MM.1S (cell line): ENCODE measurements around the gene ACTN1.

ENCODE experiments used
- DNase-seq: peaks from one replicate; pipeline ENCODE4 v3.0.0-alpha.2; 2015
- H2AFZ ChIP-seq: fragments of 300-600 bp; sonication (generic); 2 replicates; pipeline ENCODE4 v1.6.0; 2016; ENCODE audit warnings: antibody characterized with exemption, low read length
- H3F3A ChIP-seq: fragments of 300-600 bp; sonication (generic); 2 replicates; pipeline ENCODE4 v1.6.1; 2016; ENCODE audit warnings: mild to moderate bottlenecking, antibody characterized with exemption, low read length, moderate library complexity, mixed read lengths; ENCODE audit not compliant: insufficient read depth
- H3K27ac ChIP-seq: fragments of 300-600 bp; sonication (generic); 2 replicates; pipeline ENCODE4 v1.5.1; 2016; ENCODE audit warnings: mild to moderate bottlenecking, low read length
- H3K27me3 ChIP-seq: fragments of 300-600 bp; sonication (generic); replicated peaks from 2 replicates; pipeline ENCODE4 v1.6.0; 2016; ENCODE audit warnings: low read length; ENCODE audit not compliant: insufficient read depth
- H3K36me3 ChIP-seq: fragments of 300-600 bp; sonication (generic); replicated peaks from 2 replicates; pipeline ENCODE4 v1.6.1; 2016; ENCODE audit warnings: mild to moderate bottlenecking, low read length, mixed read lengths; ENCODE audit not compliant: insufficient read depth
- H3K4me1 ChIP-seq: fragments of 300-600 bp; sonication (generic); 2 replicates; pipeline ENCODE4 v1.6.1; 2016; ENCODE audit warnings: low read length, mixed read lengths
- H3K4me2 ChIP-seq: fragments of 300-600 bp; sonication (generic); 2 replicates; pipeline ENCODE4 v1.6.0; 2016; ENCODE audit warnings: low read depth, low read length
- H3K4me3 ChIP-seq: fragments of 300-600 bp; sonication (generic); 2 replicates; pipeline ENCODE4 v1.5.1; 2016; ENCODE audit warnings: low read length, mixed read lengths
- H3K79me2 ChIP-seq: fragments of 300-600 bp; sonication (generic); 2 replicates; pipeline ENCODE4 v1.6.1; 2016; ENCODE audit warnings: mixed run types, low read length, mixed read lengths
- H3K9ac ChIP-seq: fragments of 300-600 bp; sonication (generic); 2 replicates; pipeline ENCODE4 v1.6.1; 2016; ENCODE audit warnings: low read length, mixed read lengths
- H3K9me2 ChIP-seq: fragments of 300-600 bp; sonication (generic); replicated peaks from 2 replicates; pipeline ENCODE4 v1.6.1; 2016; ENCODE audit warnings: mild to moderate bottlenecking, low read length, mixed read lengths; ENCODE audit not compliant: insufficient read depth
- H3K9me3 ChIP-seq: fragments of 300-600 bp; sonication (generic); replicated peaks from 2 replicates; pipeline ENCODE4 v1.6.1; 2016; ENCODE audit warnings: mild to moderate bottlenecking, low read length, mixed read lengths; ENCODE audit not compliant: insufficient read depth
- H4K20me1 ChIP-seq: fragments of 300-600 bp; sonication (generic); 2 replicates; pipeline ENCODE4 v1.6.1; 2016; ENCODE audit warnings: mild to moderate bottlenecking, low read length, moderate library complexity, mixed read lengths; ENCODE audit not compliant: insufficient read depth
- CTCF ChIP-seq: fragments of 300-600 bp; sonication (generic); IDR thresholded peaks from 2 replicates; pipeline ENCODE4 v1.5.1; 2016; ENCODE audit warnings: antibody characterized with exemption, low read length, mixed read lengths
- EZH2 ChIP-seq: fragments of 300-600 bp; sonication (generic); optimal IDR thresholded peaks from 2 replicates; pipeline ENCODE3; 2017; ENCODE audit warnings: low read depth, mild to moderate bottlenecking, antibody characterized with exemption, low read length, mixed read lengths
- EZH2phosphoT487 ChIP-seq: fragments of 300-600 bp; sonication (generic); IDR thresholded peaks from 2 replicates; pipeline ENCODE4 v1.6.1; 2018; ENCODE audit warnings: antibody characterized with exemption, low read length

Gene ACTN1

GRCh38 chr14:68936476-68936875, 42.6 kb downstream of the ACTN1 start:
- Histone ChIP-seq H3K4me2 (no peak overlapping the region), H3K79me2 (no peaks in the 10 kb centered on the region), H3K27me3 (no peaks in the 10 kb centered on the region), H3K9ac (no peak overlapping the region), H3K36me3 (no peaks in the 10 kb centered on the region), H3K4me1 (no peaks in the 10 kb centered on the region), H4K20me1 (no peaks in the 10 kb centered on the region), H3K4me3 (no peak overlapping the region), H2AFZ (no peak overlapping the region), H3K9me3 (no peaks in the 10 kb centered on the region), H3F3A (no peaks in the 10 kb centered on the region), H3K27ac (no peak overlapping the region), H3K9me2 (no peaks in the 10 kb centered on the region)
- DNase-seq: no peak
- TF ChIP-seq EZH2phosphoT487 (no peak), CTCF (no peak), EZH2 (no peak)

- Histone ChIP-seq H2AFZ (no peak overlapping the region), H3F3A (no peaks in the 10 kb centered on the region), H3K9me3 (no peaks in the 10 kb centered on the region), H3K4me1 (no peaks in the 10 kb centered on the region), H3K9ac (no peak overlapping the region), H3K27ac (no peak overlapping the region), H4K20me1 (no peaks in the 10 kb centered on the region), H3K36me3 (no peaks in the 10 kb centered on the region), H3K79me2 (no peaks in the 10 kb centered on the region), H3K4me3 (no peak overlapping the region), H3K9me2 (no peaks in the 10 kb centered on the region), H3K4me2 (no peak overlapping the region), H3K27me3 (no peaks in the 10 kb centered on the region)
- TF ChIP-seq EZH2: no peak
- TF ChIP-seq CTCF: no peak
- no peak for TF ChIP-seq EZH2phosphoT487
- DNase-seq: no peak
These were observed 43.3 kb downstream of the ACTN1 start for GRCh38 chr14:68935761-68936214.

- Histone ChIP-seq H3K4me3 (no peak overlapping the region), H2AFZ (no peak overlapping the region), H3K79me2 (no peaks in the 10 kb centered on the region), H3K27me3 (no peaks in the 10 kb centered on the region), H3F3A (no peaks in the 10 kb centered on the region), H3K36me3 (no peaks in the 10 kb centered on the region), H3K4me1 (no peaks in the 10 kb centered on the region), H3K9me2 (no peaks in the 10 kb centered on the region), H4K20me1 (no peaks in the 10 kb centered on the region), H3K9me3 (no peaks in the 10 kb centered on the region), H3K27ac (no peak overlapping the region), H3K9ac (no peak overlapping the region), H3K4me2 (no peak overlapping the region)
- no peak for DNase-seq
- no peak for TF ChIP-seq CTCF
- no peak for TF ChIP-seq EZH2phosphoT487
- TF ChIP-seq EZH2: no peak
These were observed 45.0 kb downstream of the ACTN1 start for GRCh38 chr14:68934066-68934465.
